HEK293 (cell line): Measurements from ENCODE around the gene ZNF428.

ENCODE experiments used
- CTCF ChIA-PET: fragments of 350-600 bp; formaldehyde crosslinking; extraction: SDS; loops from one replicate; lab custom pipeline; 2021; ENCODE audit warnings: antibody characterized with exemption; lab: Yijun Ruan, JAX
- POLR2A ChIA-PET: fragments of 300-600 bp; formaldehyde crosslinking; extraction: SDS; loops from one replicate; lab custom pipeline; 2020; ENCODE audit warnings: antibody characterized with exemption, inconsistent platforms; lab: Yijun Ruan, JAX
- H3K27ac ChIP-seq: fragments of 200-500 bp; sonication (Bioruptor generic); 2 replicates; pipeline ENCODE4 v1.5.1; 2014; ENCODE audit warnings: low read depth, low read length, control low read depth, inconsistent platforms; ENCODE audit errors: extremely low read depth
- H3K36me3 ChIP-seq, 2 experiments: fragments of 200-500 bp in 1 of 2; sonication (Bioruptor generic) in 1 of 2; 1 replicate in 1 of 2; 2 replicates in 1 of 2; pipeline ENCODE4 v1.5.1; 2014 to 2017; ENCODE audit warnings: inconsistent platforms in 2 of 2, low read length in 2 of 2; ENCODE audit not compliant: control insufficient read depth in 2 of 2, insufficient read depth in 1 of 2
- H3K4me1 ChIP-seq: fragments of 200-500 bp; sonication (Bioruptor generic); 2 replicates; pipeline ENCODE4 v1.5.1; 2014; ENCODE audit warnings: mild to moderate bottlenecking, low read length, inconsistent platforms; ENCODE audit not compliant: control insufficient read depth, insufficient read depth
- H3K4me3 ChIP-seq: 2 replicates; pipeline ENCODE4 v1.5.1; 2011; ENCODE audit warnings: low read depth, mild to moderate bottlenecking, control low read depth, low read length, moderate library complexity
- H3K9me3 ChIP-seq: fragments of 200-500 bp; sonication (Bioruptor generic); 2 replicates; pipeline ENCODE4 v1.5.1; 2014; ENCODE audit warnings: low read depth, low read length, inconsistent platforms; ENCODE audit not compliant: control insufficient read depth, insufficient read depth
- BCL11B ChIP-seq: fragments of 450-650 bp; formaldehyde crosslinking; IDR thresholded peaks from 2 replicates; pipeline ENCODE4 v1.5.1; 2016; ENCODE audit warnings: low read depth, missing biosample characterization, missing genetic modification characterization
- EGR2 ChIP-seq: fragments of 450-650 bp; formaldehyde crosslinking; IDR thresholded peaks from 2 replicates; pipeline ENCODE4 v1.5.1; 2016; ENCODE audit warnings: low read depth, missing biosample characterization, missing genetic modification characterization
- FEZF1 ChIP-seq: fragments of 450-650 bp; formaldehyde crosslinking; IDR thresholded peaks from 2 replicates; pipeline ENCODE4 v1.5.1; 2016; ENCODE audit warnings: missing biosample characterization, missing genetic modification characterization
- INSM2 ChIP-seq: fragments of 450-650 bp; formaldehyde crosslinking; IDR thresholded peaks from 2 replicates; pipeline ENCODE4 v1.5.1; 2016; ENCODE audit warnings: missing biosample characterization, missing genetic modification characterization
- KLF10 ChIP-seq: fragments of 450-650 bp; IDR thresholded peaks from 2 replicates; pipeline ENCODE4 v1.5.1; 2018; ENCODE audit warnings: missing biosample characterization, mild to moderate bottlenecking, missing genetic modification characterization
- KLF7 ChIP-seq: fragments of 450-650 bp; formaldehyde crosslinking; IDR thresholded peaks from 2 replicates; pipeline ENCODE4 v1.5.1; 2016; ENCODE audit warnings: missing biosample characterization, missing genetic modification characterization, borderline replicate concordance
- SALL2 ChIP-seq: fragments of 450-650 bp; formaldehyde crosslinking; IDR thresholded peaks from 2 replicates; pipeline ENCODE4 v1.5.0; 2017; ENCODE audit warnings: missing biosample characterization, mild to moderate bottlenecking, missing genetic modification characterization, borderline replicate concordance
- SP7 ChIP-seq: fragments of 450-650 bp; formaldehyde crosslinking; IDR thresholded peaks from 2 replicates; pipeline ENCODE4 v1.5.1; 2016; ENCODE audit warnings: missing biosample characterization, missing genetic modification characterization
- TCF7L2 ChIP-seq: IDR thresholded peaks from 2 replicates; pipeline ENCODE4 v1.6.1; 2011; ENCODE audit warnings: low read depth, mild to moderate bottlenecking, inconsistent platforms, low read length, moderate library complexity, borderline replicate concordance
- YY1 ChIP-seq: fragments of 450-650 bp; formaldehyde crosslinking; IDR thresholded peaks from 2 replicates; pipeline ENCODE4 v1.5.1; 2018; ENCODE audit warnings: missing biosample characterization, missing genetic modification characterization
- ZBTB20 ChIP-seq: fragments of 450-650 bp; formaldehyde crosslinking; IDR thresholded peaks from 2 replicates; pipeline ENCODE4 v1.5.1; 2016; ENCODE audit warnings: missing biosample characterization, missing genetic modification characterization
- ZEB2 ChIP-seq: fragments of 450-650 bp; formaldehyde crosslinking; IDR thresholded peaks from 2 replicates; pipeline ENCODE4 v1.5.1; 2016; ENCODE audit warnings: missing biosample characterization, missing genetic modification characterization
- ZFP41 ChIP-seq: fragments of 450-650 bp; formaldehyde crosslinking; IDR thresholded peaks from 2 replicates; pipeline ENCODE4 v1.5.1; 2016; ENCODE audit warnings: missing biosample characterization, missing genetic modification characterization, borderline replicate concordance
- ZNF112 ChIP-seq: fragments of 450-650 bp; formaldehyde crosslinking; IDR thresholded peaks from 2 replicates; pipeline ENCODE4 v1.5.0; 2017; ENCODE audit warnings: missing biosample characterization, missing genetic modification characterization
- ZNF121 ChIP-seq: fragments of 450-650 bp; formaldehyde crosslinking; IDR thresholded peaks from 2 replicates; pipeline ENCODE4 v1.5.1; 2016; ENCODE audit warnings: missing biosample characterization, missing genetic modification characterization
- ZNF146 ChIP-seq: fragments of 450-650 bp; formaldehyde crosslinking; IDR thresholded peaks from 2 replicates; pipeline ENCODE4 v1.5.1; 2016; ENCODE audit warnings: missing biosample characterization, missing genetic modification characterization
- ZNF157 ChIP-seq: fragments of 450-650 bp; formaldehyde crosslinking; IDR thresholded peaks from 2 replicates; pipeline ENCODE4 v1.5.1; 2016; ENCODE audit warnings: missing biosample characterization, missing genetic modification characterization
- ZNF169 ChIP-seq: fragments of 450-650 bp; formaldehyde crosslinking; IDR thresholded peaks from 2 replicates; pipeline ENCODE4 v1.5.1; 2016; ENCODE audit warnings: missing biosample characterization, missing genetic modification characterization
- ZNF184 ChIP-seq: fragments of 450-650 bp; IDR thresholded peaks from 2 replicates; pipeline ENCODE4 v1.5.1; 2018; ENCODE audit warnings: missing biosample characterization, mild to moderate bottlenecking, missing genetic modification characterization
- ZNF223 ChIP-seq: fragments of 450-650 bp; formaldehyde crosslinking; IDR thresholded peaks from 2 replicates; pipeline ENCODE4 v1.5.1; 2016; ENCODE audit warnings: missing biosample characterization, missing genetic modification characterization
- ZNF404 ChIP-seq: fragments of 450-650 bp; formaldehyde crosslinking; IDR thresholded peaks from 2 replicates; pipeline ENCODE4 v1.5.1; 2017; ENCODE audit warnings: missing biosample characterization, missing genetic modification characterization
- ZNF416 ChIP-seq: fragments of 450-650 bp; formaldehyde crosslinking; IDR thresholded peaks from 2 replicates; pipeline ENCODE4 v1.5.1; 2016; ENCODE audit warnings: missing biosample characterization, missing genetic modification characterization
- ZNF521 ChIP-seq: fragments of 450-650 bp; formaldehyde crosslinking; IDR thresholded peaks from 2 replicates; pipeline ENCODE4 v1.5.1; 2017; ENCODE audit warnings: missing biosample characterization, mild to moderate bottlenecking, missing genetic modification characterization
- ZNF529 ChIP-seq: fragments of 450-650 bp; formaldehyde crosslinking; IDR thresholded peaks from 2 replicates; pipeline ENCODE4 v1.5.1; 2017; ENCODE audit warnings: missing genetic modification characterization, missing biosample characterization; ENCODE audit not compliant: insufficient replicate concordance
- ZNF530 ChIP-seq: fragments of 450-650 bp; formaldehyde crosslinking; IDR thresholded peaks from 2 replicates; pipeline ENCODE4 v1.5.1; 2016; ENCODE audit warnings: low read depth, missing biosample characterization, missing genetic modification characterization
- ZNF544 ChIP-seq: fragments of 450-650 bp; formaldehyde crosslinking; IDR thresholded peaks from 2 replicates; pipeline ENCODE4 v1.5.0; 2017; ENCODE audit warnings: missing biosample characterization, missing genetic modification characterization
- ZNF585B ChIP-seq: fragments of 450-650 bp; formaldehyde crosslinking; IDR thresholded peaks from 2 replicates; pipeline ENCODE4 v1.5.1; 2016; ENCODE audit warnings: missing biosample characterization, missing genetic modification characterization
- ZNF645 ChIP-seq: fragments of 450-650 bp; formaldehyde crosslinking; IDR thresholded peaks from 2 replicates; pipeline ENCODE4; 2016; ENCODE audit warnings: missing biosample characterization, missing genetic modification characterization
- ZNF843 ChIP-seq: fragments of 450-650 bp; formaldehyde crosslinking; IDR thresholded peaks from 2 replicates; pipeline ENCODE4 v1.5.1; 2016; ENCODE audit warnings: missing biosample characterization, missing genetic modification characterization
- TF ChIP-seq, protein P1 (sequence below): fragments of 450-650 bp; formaldehyde crosslinking; IDR thresholded peaks from 2 replicates; pipeline ENCODE4 v1.5.1; 2016; ENCODE audit warnings: missing biosample characterization, missing genetic modification characterization
- TF ChIP-seq, protein P2 (sequence below): fragments of 450-650 bp; formaldehyde crosslinking; IDR thresholded peaks from 2 replicates; pipeline ENCODE4 v1.5.1; 2016; ENCODE audit warnings: missing biosample characterization, missing genetic modification characterization
- TF ChIP-seq, protein P3 (sequence below): fragments of 450-650 bp; formaldehyde crosslinking; IDR thresholded peaks from 2 replicates; pipeline ENCODE4 v1.5.1; 2016; ENCODE audit warnings: missing biosample characterization, missing genetic modification characterization

ZNF428 gene

GRCh38 chr19:43595999-43596841 is 23.2 kb downstream of the ZNF428 start, which contains the start of the genes IRGQ and ZNF576:
Gene IRGQ, minus strand, starts transcription at chr19:43596134. Its CDS starts 796 bp downstream, at chr19:43595338.
Gene ZNF576, plus strand, starts transcription at chr19:43596595. Its CDS starts 514 bp downstream, at chr19:43597109.
- CTCF ChIA-PET: interaction anchor here (0.6 to 6.1 kb wide), 25 partner anchors 10 to 215 kb away, joined by 3 to 91 read pairs (median 5); partner anchors contain the start of gene XRCC1
- POLR2A ChIA-PET: interaction anchor here (0.6 to 4.1 kb wide), 40 partner anchors 9 to 616 kb away, joined by 3 to 49 read pairs (median 4); partner anchors contain the start of genes PHLDB3, PINLYP, SMG9 and XRCC1
- Histone ChIP-seq H3K27ac (peak within 1 kb of the TSS; percentile 95), H3K4me1 (peaks cover 24% of the 10 kb centered on the region), H3K4me3 (peak within 1 kb of the TSS; percentile 54), H3K36me3 (peaks cover 52 to 69% of the 10 kb centered on the region in 2 experiments), H3K9me3 (no peaks in the 10 kb centered on the region)
- TF ChIP-seq ZNF645 (tag by site-specific recombination) (no peak), ZNF530 (tag by site-specific recombination) (no peak), ZNF416 (tag by site-specific recombination) (no peak), ZBTB20 (tag by site-specific recombination) (peak; percentile 74), ZNF169 (tag by site-specific recombination) (no peak), KLF10 (tag by site-specific recombination) (peak; percentile 100), SALL2 (tag by site-specific recombination) (no peak), ZNF121 (no peak), ZNF184 (tag by site-specific recombination) (peak; percentile 90), ZFP41 (tag by site-specific recombination) (no peak), ZNF544 (no peak), FEZF1 (tag by site-specific recombination) (no peak), SP7 (tag by site-specific recombination) (peak; percentile 93), TCF7L2 (no peak), KLF7 (tag by site-specific recombination) (peak; percentile 86; the same call in 1 of the 2 replicates), ZNF521 (no peak), ZNF585B (tag by site-specific recombination) (no peak), ZNF223 (tag by site-specific recombination) (no peak), ZNF146 (tag by site-specific recombination) (no peak), ZNF843 (peak; percentile 90), ZNF112 (tag by site-specific recombination) (no peak), INSM2 (tag by site-specific recombination) (peak; percentile 67), YY1 (peak; percentile 70), ZNF157 (tag by site-specific recombination) (no peak), ZNF404 (tag by site-specific recombination) (no peak), EGR2 (peak; percentile 98), BCL11B (tag by site-specific recombination) (no peak), ZNF529 (tag by site-specific recombination) (no peak), ZEB2 (tag by site-specific recombination) (peak; percentile 97)
- TF ChIP-seq, protein P1, sequence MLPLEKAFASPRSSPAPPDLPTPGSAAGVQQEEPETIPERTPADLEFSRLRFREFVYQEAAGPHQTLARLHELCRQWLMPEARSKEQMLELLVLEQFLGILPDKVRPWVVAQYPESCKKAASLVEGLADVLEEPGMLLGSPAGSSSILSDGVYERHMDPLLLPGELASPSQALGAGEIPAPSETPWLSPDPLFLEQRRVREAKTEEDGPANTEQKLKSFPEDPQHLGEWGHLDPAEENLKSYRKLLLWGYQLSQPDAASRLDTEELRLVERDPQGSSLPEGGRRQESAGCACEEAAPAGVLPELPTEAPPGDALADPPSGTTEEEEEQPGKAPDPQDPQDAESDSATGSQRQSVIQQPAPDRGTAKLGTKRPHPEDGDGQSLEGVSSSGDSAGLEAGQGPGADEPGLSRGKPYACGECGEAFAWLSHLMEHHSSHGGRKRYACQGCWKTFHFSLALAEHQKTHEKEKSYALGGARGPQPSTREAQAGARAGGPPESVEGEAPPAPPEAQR (tag by site-specific recombination): peak; percentile 69; the same call in 1 of the 2 replicates
- TF ChIP-seq, protein P2, sequence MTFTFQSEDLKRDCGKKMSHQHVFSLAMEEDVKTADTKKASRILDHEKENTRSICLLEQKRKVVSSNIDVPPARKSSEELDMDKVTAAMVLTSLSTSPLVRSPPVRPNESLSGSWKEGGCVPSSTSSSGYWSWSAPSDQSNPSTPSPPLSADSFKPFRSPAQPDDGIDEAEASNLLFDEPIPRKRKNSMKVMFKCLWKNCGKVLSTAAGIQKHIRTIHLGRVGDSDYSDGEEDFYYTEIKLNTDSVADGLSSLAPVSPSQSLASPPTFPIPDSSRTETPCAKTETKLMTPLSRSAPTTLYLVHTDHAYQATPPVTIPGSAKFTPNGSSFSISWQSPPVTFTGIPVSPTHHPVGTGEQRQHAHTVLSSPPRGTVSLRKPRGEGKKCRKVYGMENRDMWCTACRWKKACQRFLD (tag by site-specific recombination): no peak
- TF ChIP-seq, protein P3, sequence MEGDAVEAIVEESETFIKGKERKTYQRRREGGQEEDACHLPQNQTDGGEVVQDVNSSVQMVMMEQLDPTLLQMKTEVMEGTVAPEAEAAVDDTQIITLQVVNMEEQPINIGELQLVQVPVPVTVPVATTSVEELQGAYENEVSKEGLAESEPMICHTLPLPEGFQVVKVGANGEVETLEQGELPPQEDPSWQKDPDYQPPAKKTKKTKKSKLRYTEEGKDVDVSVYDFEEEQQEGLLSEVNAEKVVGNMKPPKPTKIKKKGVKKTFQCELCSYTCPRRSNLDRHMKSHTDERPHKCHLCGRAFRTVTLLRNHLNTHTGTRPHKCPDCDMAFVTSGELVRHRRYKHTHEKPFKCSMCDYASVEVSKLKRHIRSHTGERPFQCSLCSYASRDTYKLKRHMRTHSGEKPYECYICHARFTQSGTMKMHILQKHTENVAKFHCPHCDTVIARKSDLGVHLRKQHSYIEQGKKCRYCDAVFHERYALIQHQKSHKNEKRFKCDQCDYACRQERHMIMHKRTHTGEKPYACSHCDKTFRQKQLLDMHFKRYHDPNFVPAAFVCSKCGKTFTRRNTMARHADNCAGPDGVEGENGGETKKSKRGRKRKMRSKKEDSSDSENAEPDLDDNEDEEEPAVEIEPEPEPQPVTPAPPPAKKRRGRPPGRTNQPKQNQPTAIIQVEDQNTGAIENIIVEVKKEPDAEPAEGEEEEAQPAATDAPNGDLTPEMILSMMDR: peak; percentile 99
